Measurements from ENCODE around the gene SUN3.

The SUN3 gene

DNA sequence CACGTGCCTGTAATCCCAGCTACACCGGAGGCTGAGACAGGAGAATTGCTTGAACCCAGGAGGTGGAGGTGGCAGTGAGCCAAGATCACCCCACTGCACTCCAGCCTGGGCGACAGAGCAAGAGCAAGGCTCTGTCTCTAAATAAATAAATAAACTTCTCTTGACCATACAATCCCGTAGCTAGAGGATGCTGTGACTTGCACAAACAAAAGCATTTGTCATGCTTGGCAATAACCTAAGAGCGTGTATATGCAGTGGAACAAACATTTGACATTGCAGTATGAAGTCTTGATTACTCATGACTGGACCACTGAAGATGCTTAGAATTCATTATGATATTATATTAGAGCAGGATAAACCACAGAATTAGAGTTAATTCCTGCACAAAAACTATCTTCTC lies 5.0 kb upstream of the SUN3 start:
- DNase-seq (ENCODE audit: low read depth), result no peak
- TF ChIP-seq, protein P1, sequence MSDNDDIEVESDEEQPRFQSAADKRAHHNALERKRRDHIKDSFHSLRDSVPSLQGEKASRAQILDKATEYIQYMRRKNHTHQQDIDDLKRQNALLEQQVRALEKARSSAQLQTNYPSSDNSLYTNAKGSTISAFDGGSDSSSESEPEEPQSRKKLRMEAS (IDR thresholded peaks at IDR 0.05; ENCODE audit: low read depth, low read length), result no peak
- TF ChIP-seq, protein P2, sequence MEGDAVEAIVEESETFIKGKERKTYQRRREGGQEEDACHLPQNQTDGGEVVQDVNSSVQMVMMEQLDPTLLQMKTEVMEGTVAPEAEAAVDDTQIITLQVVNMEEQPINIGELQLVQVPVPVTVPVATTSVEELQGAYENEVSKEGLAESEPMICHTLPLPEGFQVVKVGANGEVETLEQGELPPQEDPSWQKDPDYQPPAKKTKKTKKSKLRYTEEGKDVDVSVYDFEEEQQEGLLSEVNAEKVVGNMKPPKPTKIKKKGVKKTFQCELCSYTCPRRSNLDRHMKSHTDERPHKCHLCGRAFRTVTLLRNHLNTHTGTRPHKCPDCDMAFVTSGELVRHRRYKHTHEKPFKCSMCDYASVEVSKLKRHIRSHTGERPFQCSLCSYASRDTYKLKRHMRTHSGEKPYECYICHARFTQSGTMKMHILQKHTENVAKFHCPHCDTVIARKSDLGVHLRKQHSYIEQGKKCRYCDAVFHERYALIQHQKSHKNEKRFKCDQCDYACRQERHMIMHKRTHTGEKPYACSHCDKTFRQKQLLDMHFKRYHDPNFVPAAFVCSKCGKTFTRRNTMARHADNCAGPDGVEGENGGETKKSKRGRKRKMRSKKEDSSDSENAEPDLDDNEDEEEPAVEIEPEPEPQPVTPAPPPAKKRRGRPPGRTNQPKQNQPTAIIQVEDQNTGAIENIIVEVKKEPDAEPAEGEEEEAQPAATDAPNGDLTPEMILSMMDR (IDR thresholded peaks at IDR 0.05; ENCODE audit: low read depth, low read length), result no peak
- TF ChIP-seq POLR2A (IDR thresholded peaks at IDR 0.05; ENCODE audit: extremely low read depth, insufficient read length) (no peak), MYC (IDR thresholded peaks at IDR 0.05; ENCODE audit: low read depth, low read length) (no peak)
- no peak overlapping the region for H3K4me3 ChIP-seq (ENCODE audit: low read depth, low read length)

GRCh38 chr7:48031111-48031510 lies 2.2 kb upstream of the SUN3 start:
- DNase-seq (ENCODE audit: low read depth), result no peak
- TF ChIP-seq, protein P2 (IDR thresholded peaks at IDR 0.05; ENCODE audit: low read depth, low read length), result no peak
- TF ChIP-seq, protein P1 (IDR thresholded peaks at IDR 0.05; ENCODE audit: low read depth, low read length), result no peak
- TF ChIP-seq POLR2A (IDR thresholded peaks at IDR 0.05; ENCODE audit: extremely low read depth, insufficient read length) (no peak), MYC (IDR thresholded peaks at IDR 0.05; ENCODE audit: low read depth, low read length) (no peak)
- H3K4me3 ChIP-seq (ENCODE audit: low read depth, low read length), result no peak overlapping the region

DNA sequence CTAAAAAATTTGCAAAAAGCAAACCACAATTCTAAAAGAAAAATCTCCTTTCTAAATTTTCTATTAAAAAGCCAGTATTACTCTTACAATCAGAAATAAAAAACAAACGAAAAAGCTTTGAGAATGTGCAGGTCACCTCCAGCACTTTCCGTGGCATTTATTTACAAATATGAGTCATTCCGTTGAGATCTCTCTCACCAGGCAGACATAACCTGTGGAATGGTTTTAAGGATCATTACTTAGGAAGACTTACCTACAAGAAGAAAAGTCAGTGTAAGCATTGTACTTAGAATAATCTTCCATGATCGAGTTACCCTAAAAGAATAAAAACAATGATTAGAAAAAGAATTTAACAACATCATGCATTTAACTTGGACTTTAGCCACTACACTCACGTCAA lies 3.3 kb downstream of the SUN3 start:
- TF ChIP-seq, protein P1 (IDR thresholded peaks at IDR 0.05; ENCODE audit: low read depth, low read length), result no peak
- TF ChIP-seq MYC (IDR thresholded peaks at IDR 0.05; ENCODE audit: low read depth, low read length) (no peak), POLR2A (IDR thresholded peaks at IDR 0.05; ENCODE audit: extremely low read depth, insufficient read length) (no peak)
- TF ChIP-seq, protein P2 (IDR thresholded peaks at IDR 0.05; ENCODE audit: low read depth, low read length), result no peak
- DNase-seq (ENCODE audit: low read depth), result no peak
- no peak overlapping the region for H3K4me3 ChIP-seq (ENCODE audit: low read depth, low read length)

DNA sequence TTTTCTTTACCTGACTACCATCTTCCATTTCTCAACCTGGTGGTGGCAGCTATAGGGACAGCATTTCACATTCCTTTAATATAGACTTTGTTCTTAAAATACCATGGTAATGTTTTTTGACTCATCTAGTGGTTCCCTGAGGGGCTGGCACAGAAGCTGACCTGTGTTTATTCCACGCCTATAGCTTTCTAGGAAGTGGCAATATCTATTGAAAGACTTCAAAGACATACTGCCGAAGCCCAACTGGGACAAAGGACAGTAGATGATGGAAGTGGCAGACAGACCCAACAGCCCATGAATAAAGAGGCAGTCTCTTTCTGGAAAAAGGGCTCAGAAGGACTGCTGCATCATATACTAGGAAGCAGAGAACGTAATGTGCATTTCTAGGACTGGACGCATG lies 11.2 kb downstream of the SUN3 start:
- no peak overlapping the region for H3K4me3 ChIP-seq (ENCODE audit: low read depth, low read length)
- TF ChIP-seq, protein P2 (IDR thresholded peaks at IDR 0.05; ENCODE audit: low read depth, low read length), result no peak
- TF ChIP-seq POLR2A (IDR thresholded peaks at IDR 0.05; ENCODE audit: extremely low read depth, insufficient read length), result no peak
- no peak for TF ChIP-seq MYC (IDR thresholded peaks at IDR 0.05; ENCODE audit: low read depth, low read length)
- TF ChIP-seq, protein P1 (IDR thresholded peaks at IDR 0.05; ENCODE audit: low read depth, low read length), result no peak
- DNase-seq (ENCODE audit: low read depth), result no peak

- no peak for DNase-seq (ENCODE audit: low read depth)
- H3K4me3 ChIP-seq (ENCODE audit: low read depth, low read length), result no peak overlapping the region
- no peak for TF ChIP-seq MYC (IDR thresholded peaks at IDR 0.05; ENCODE audit: low read depth, low read length)
Measured at GRCh38 chr7:48016641-48017040, 12.3 kb downstream of the SUN3 start.

GRCh38 chr7:48011951-48012350 lies 17.0 kb downstream of the SUN3 start:
- H3K4me3 ChIP-seq (ENCODE audit: low read depth, low read length), result no peak overlapping the region
- no peak for DNase-seq (ENCODE audit: low read depth)
- TF ChIP-seq MYC (IDR thresholded peaks at IDR 0.05; ENCODE audit: low read depth, low read length) (no peak), POLR2A (IDR thresholded peaks at IDR 0.05; ENCODE audit: extremely low read depth, insufficient read length) (no peak)

DNA sequence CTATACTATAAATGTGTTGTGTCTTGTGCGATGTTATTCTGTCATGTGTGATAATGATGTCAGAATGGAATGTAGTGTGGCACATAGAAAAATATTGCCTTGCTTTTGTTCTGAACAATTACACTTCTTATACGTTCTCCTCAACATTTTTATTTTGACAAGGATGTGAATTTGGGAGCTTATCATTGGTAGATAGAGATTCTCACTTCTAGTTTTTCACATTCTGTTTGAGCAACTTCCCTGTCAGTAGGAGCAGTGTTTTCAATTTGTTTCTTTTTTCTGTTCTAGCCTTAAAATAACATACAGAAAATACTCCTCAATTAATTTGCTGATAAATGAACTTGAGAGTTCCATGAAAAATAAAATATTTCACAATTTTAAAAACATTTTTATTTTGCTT lies 17.6 kb downstream of the SUN3 start:
- H3K4me3 ChIP-seq (ENCODE audit: low read depth, low read length), result no peak overlapping the region
- no peak for DNase-seq (ENCODE audit: low read depth)
- TF ChIP-seq, protein P1 (IDR thresholded peaks at IDR 0.05; ENCODE audit: low read depth, low read length), result no peak
- TF ChIP-seq POLR2A (IDR thresholded peaks at IDR 0.05; ENCODE audit: extremely low read depth, insufficient read length) (no peak), MYC (IDR thresholded peaks at IDR 0.05; ENCODE audit: low read depth, low read length) (no peak)
- TF ChIP-seq, protein P2 (IDR thresholded peaks at IDR 0.05; ENCODE audit: low read depth, low read length), result no peak

All from NB4 (cell line).